H9 (cell line): ENCODE measurements around the gene PMP22. TPM values are rescaled to one million over a fixed set of nuclear protein-coding genes. Genes with fewer than 3 reads are reported as not detected.

Experiments used
- DNase-seq: peaks from one replicate; pipeline ENCODE4 v3.0.0-alpha.2; 2017
- H2AFZ ChIP-seq: one replicate; pipeline ENCODE4 v1.6.1; 2013; ENCODE audit warnings: mild to moderate bottlenecking, low read length, control low read depth, moderate library complexity
- H2AK5ac ChIP-seq: 2 replicates; pipeline ENCODE4 v1.6.1; 2013; ENCODE audit warnings: low read length, control low read depth, mixed read lengths; ENCODE audit not compliant: insufficient read length
- H2BK120ac ChIP-seq: one replicate; pipeline ENCODE4 v1.6.1; 2013; ENCODE audit warnings: low read depth, mild to moderate bottlenecking, low read length, control low read depth, inconsistent platforms; ENCODE audit not compliant: poor library complexity, severe bottlenecking
- H2BK12ac ChIP-seq: 2 replicates; pipeline ENCODE4 v1.6.1; 2013; ENCODE audit warnings: low read length, control low read depth, mixed read lengths, low read depth; ENCODE audit not compliant: insufficient read length
- H2BK15ac ChIP-seq: 2 replicates; pipeline ENCODE4 v1.6.1; 2013; ENCODE audit warnings: low read depth, low read length, control low read depth
- H2BK20ac ChIP-seq: one replicate; pipeline ENCODE4 v1.6.1; 2013; ENCODE audit warnings: low read depth, mild to moderate bottlenecking, low read length, control low read depth, inconsistent platforms; ENCODE audit not compliant: poor library complexity, severe bottlenecking
- H2BK5ac ChIP-seq: 2 replicates; pipeline ENCODE4 v1.6.1; 2013; ENCODE audit warnings: low read length, control low read depth, mixed read lengths; ENCODE audit not compliant: insufficient read length
- H3K14ac ChIP-seq: 2 replicates; pipeline ENCODE4 v1.6.1; 2013; ENCODE audit warnings: low read length, control low read depth; ENCODE audit not compliant: insufficient read depth
- H3K18ac ChIP-seq: 2 replicates; pipeline ENCODE4 v1.6.1; 2013; ENCODE audit warnings: low read depth, mild to moderate bottlenecking, mixed read lengths, low read length, control low read depth; ENCODE audit not compliant: insufficient read length
- H3K23ac ChIP-seq: 2 replicates; pipeline ENCODE4 v1.6.1; 2013; ENCODE audit warnings: low read length, control low read depth, mixed read lengths, low read depth; ENCODE audit not compliant: insufficient read length
- H3K23me2 ChIP-seq: 2 replicates; pipeline ENCODE4 v1.6.1; 2013; ENCODE audit warnings: low read depth, mild to moderate bottlenecking, mixed read lengths, low read length, control low read depth; ENCODE audit not compliant: insufficient read length, poor library complexity, severe bottlenecking
- H3K27ac ChIP-seq: 2 replicates; pipeline ENCODE4 v1.5.1; 2013; ENCODE audit warnings: low read length, control low read depth, mixed read lengths, low read depth; ENCODE audit not compliant: insufficient read length
- H3K27me3 ChIP-seq: 2 replicates; pipeline ENCODE4 v1.6.1; 2013; ENCODE audit warnings: low read length, control low read depth, inconsistent platforms; ENCODE audit not compliant: insufficient read depth
- H3K4ac ChIP-seq: 2 replicates; pipeline ENCODE4 v1.6.1; 2013; ENCODE audit warnings: low read depth, mild to moderate bottlenecking, control low read depth, inconsistent platforms, low read length, moderate library complexity
- H3K4me1 ChIP-seq: 2 replicates; pipeline ENCODE4 v1.6.1; 2013; ENCODE audit warnings: low read length, control low read depth, inconsistent platforms; ENCODE audit not compliant: insufficient read depth
- H3K4me2 ChIP-seq: 2 replicates; pipeline ENCODE4 v1.6.1; 2013; ENCODE audit warnings: low read length, control low read depth, mixed read lengths; ENCODE audit not compliant: insufficient read length, insufficient read depth
- H3K56ac ChIP-seq: 2 replicates; pipeline ENCODE4 v1.6.1; 2013; ENCODE audit warnings: low read depth, mild to moderate bottlenecking, mixed read lengths, low read length, control low read depth; ENCODE audit not compliant: insufficient read length
- H3K79me1 ChIP-seq: 2 replicates; pipeline ENCODE4 v1.6.1; 2013; ENCODE audit warnings: low read depth, mild to moderate bottlenecking, moderate library complexity, low read length, control low read depth, inconsistent platforms; ENCODE audit not compliant: insufficient read depth, poor library complexity, severe bottlenecking
- H3K79me2 ChIP-seq: 2 replicates; pipeline ENCODE4 v1.6.1; 2013; ENCODE audit warnings: low read length, control low read depth, inconsistent platforms; ENCODE audit not compliant: insufficient read depth
- H3K9ac ChIP-seq: 2 replicates; pipeline ENCODE4 v1.6.1; 2013; ENCODE audit warnings: low read length, control low read depth, mixed read lengths; ENCODE audit not compliant: insufficient read length; ENCODE audit errors: extremely low read depth
- H3K9me3 ChIP-seq: one replicate; pipeline ENCODE4 v1.6.1; 2013; ENCODE audit warnings: low read depth, low read length, inconsistent platforms; ENCODE audit not compliant: control insufficient read depth
- H3T11ph ChIP-seq: one replicate; pipeline ENCODE4 v1.6.1; 2013; ENCODE audit warnings: mild to moderate bottlenecking, low read length, control low read depth, inconsistent platforms
- H4K20me1 ChIP-seq: one replicate; pipeline ENCODE4 v1.6.1; 2013; ENCODE audit not compliant: control insufficient read depth, insufficient read length, insufficient read depth
- H4K5ac ChIP-seq: 2 replicates; pipeline ENCODE4 v1.6.1; 2013; ENCODE audit warnings: low read depth, mild to moderate bottlenecking, mixed read lengths, low read length, control low read depth; ENCODE audit not compliant: insufficient read length
- H4K8ac ChIP-seq: replicated peaks from 2 replicates; pipeline ENCODE4 v1.6.1; 2013; ENCODE audit warnings: low read length, control low read depth, mixed read lengths, low read depth; ENCODE audit not compliant: insufficient read length
- H4K91ac ChIP-seq: 2 replicates; pipeline ENCODE4 v1.6.1; 2013; ENCODE audit warnings: low read depth, mild to moderate bottlenecking, moderate library complexity, mixed read lengths, low read length, control low read depth; ENCODE audit not compliant: insufficient read length
- H3K27ac Mint-ChIP-seq, 3 experiments: 2 replicates in 2 of 3; 3 replicates in 1 of 3; pipeline ENCODE4 v1.8.0; 2020 to 2021; ENCODE audit warnings: mixed read lengths in 3 of 3, mild to moderate bottlenecking in 1 of 3, moderate library complexity in 1 of 3
- H3K27me3 Mint-ChIP-seq: 2 replicates; pipeline ENCODE4 v1.8.0; 2021; ENCODE audit warnings: low read depth, mild to moderate bottlenecking, moderate library complexity, mixed read lengths
- H3K36me3 Mint-ChIP-seq, 3 experiments: 2 replicates in 2 of 3; 3 replicates in 1 of 3; pipeline ENCODE4 v1.8.0; 2020 to 2021; ENCODE audit warnings: low read depth in 3 of 3, mixed read lengths in 3 of 3; ENCODE audit not compliant: insufficient read depth in 1 of 3
- H3K4me1 Mint-ChIP-seq, 2 experiments: 2 replicates each; pipeline ENCODE4 v1.8.0; 2020; ENCODE audit warnings: mixed read lengths in 2 of 2
- H3K4me3 Mint-ChIP-seq, 2 experiments: 2 replicates in 1 of 2; 3 replicates in 1 of 2; pipeline ENCODE4 v1.8.0; 2020 to 2021; ENCODE audit warnings: mild to moderate bottlenecking in 2 of 2, mixed read lengths in 2 of 2, moderate library complexity in 1 of 2
- H3K9me3 Mint-ChIP-seq, 2 experiments: 2 replicates in 1 of 2; 3 replicates in 1 of 2; pipeline ENCODE4 v1.8.0; 2020; ENCODE audit warnings: mild to moderate bottlenecking in 2 of 2, mixed read lengths in 2 of 2, moderate library complexity in 1 of 2
- WGBS: extraction: QIAGEN DNeasy Blood & Tissue Kit; methylation state at CpG from one replicate; pipeline ENCODE4 v1.1.7; 2013; ENCODE audit warnings: missing lambda C conversion rate, low lambda C conversion rate, mixed read lengths; ENCODE audit not compliant: insufficient read length; ENCODE audit errors: extremely low coverage; 5-methylcytosine and 5-hydroxymethylcytosine counted together
- total RNA-seq: library from RNA; stranded (reverse); gene quantifications from 2 replicates; pipeline ENCODE4 v1.2.1, GENCODE V29; 2021
- TF ChIP-seq, protein P1 (sequence below): fragments of 200-600 bp; sonication (generic); conservative IDR thresholded peaks from 3 replicates; pipeline ENCODE4 v1.8.0; 2021; ENCODE audit warnings: antibody characterized with exemption, mild to moderate bottlenecking

The PMP22 gene
- total RNA-seq, 1 experiment from 2014 or later = 1.5 TPM

GRCh38 chr17:15260376-15261257 is 4.5 kb downstream of the PMP22 start:
- H2BK120ac ChIP-seq = no peak overlapping the region
- H3K4me1 Mint-ChIP-seq = peaks cover 22 to 27% of the 10 kb centered on the region in 2 experiments
- no peak overlapping the region for H2BK12ac ChIP-seq
- H3K4me1 ChIP-seq = no peaks in the 10 kb centered on the region
- no CpG with 5 or more reads among the region's 67 CpGs for WGBS
- H3K4me2 ChIP-seq = peak overlapping the region; percentile 71
- H3K36me3 Mint-ChIP-seq = no peaks in the 10 kb centered on the region; a peak in 1 of 7 replicates
- H3K4me3 Mint-ChIP-seq = peak overlapping the region; percentile 82 to 90
- no peak overlapping the region for H2BK15ac ChIP-seq
- no peak overlapping the region for H3K56ac ChIP-seq
- H2BK5ac ChIP-seq = no peak overlapping the region
- H2AK5ac ChIP-seq = no peak overlapping the region
- H3K9me3 ChIP-seq = no peaks in the 10 kb centered on the region
- peak overlapping the region; percentile 54; the same call in 1 of the 2 replicates for H3K14ac ChIP-seq
- H3K27me3 Mint-ChIP-seq = peaks cover 99% of the 10 kb centered on the region
- H3K27ac ChIP-seq = no peak overlapping the region
- no peak overlapping the region for H4K8ac ChIP-seq
- H3K9me3 Mint-ChIP-seq = no peaks in the 10 kb centered on the region; a peak in 1 of 5 replicates
- H4K5ac ChIP-seq = no peak overlapping the region
- peaks cover 25% of the 10 kb centered on the region for H3K23me2 ChIP-seq
- H3K4ac ChIP-seq = no peak overlapping the region
- H3K23ac ChIP-seq = no peak overlapping the region
- peak overlapping the region; percentile 46 for H2AFZ ChIP-seq
- TF ChIP-seq, protein P1, sequence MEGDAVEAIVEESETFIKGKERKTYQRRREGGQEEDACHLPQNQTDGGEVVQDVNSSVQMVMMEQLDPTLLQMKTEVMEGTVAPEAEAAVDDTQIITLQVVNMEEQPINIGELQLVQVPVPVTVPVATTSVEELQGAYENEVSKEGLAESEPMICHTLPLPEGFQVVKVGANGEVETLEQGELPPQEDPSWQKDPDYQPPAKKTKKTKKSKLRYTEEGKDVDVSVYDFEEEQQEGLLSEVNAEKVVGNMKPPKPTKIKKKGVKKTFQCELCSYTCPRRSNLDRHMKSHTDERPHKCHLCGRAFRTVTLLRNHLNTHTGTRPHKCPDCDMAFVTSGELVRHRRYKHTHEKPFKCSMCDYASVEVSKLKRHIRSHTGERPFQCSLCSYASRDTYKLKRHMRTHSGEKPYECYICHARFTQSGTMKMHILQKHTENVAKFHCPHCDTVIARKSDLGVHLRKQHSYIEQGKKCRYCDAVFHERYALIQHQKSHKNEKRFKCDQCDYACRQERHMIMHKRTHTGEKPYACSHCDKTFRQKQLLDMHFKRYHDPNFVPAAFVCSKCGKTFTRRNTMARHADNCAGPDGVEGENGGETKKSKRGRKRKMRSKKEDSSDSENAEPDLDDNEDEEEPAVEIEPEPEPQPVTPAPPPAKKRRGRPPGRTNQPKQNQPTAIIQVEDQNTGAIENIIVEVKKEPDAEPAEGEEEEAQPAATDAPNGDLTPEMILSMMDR = peak; percentile 89
- no peak overlapping the region for H3T11ph ChIP-seq
- H3K79me1 ChIP-seq = no peaks in the 10 kb centered on the region
- no peak overlapping the region for H2BK20ac ChIP-seq
- no peak overlapping the region for H4K91ac ChIP-seq
- H4K20me1 ChIP-seq = no peaks in the 10 kb centered on the region
- peak; percentile 90 for DNase-seq
- no peaks in the 10 kb centered on the region for H3K79me2 ChIP-seq
- peak overlapping the region; percentile 34 for H3K9ac ChIP-seq
- 0 out of 7 replicates have a peak overlapping the region, but pooled peaks of 1 of the 3 experiments have one; percentile 48 for H3K27ac Mint-ChIP-seq
- H3K27me3 ChIP-seq = peaks cover 50% of the 10 kb centered on the region
- H3K18ac ChIP-seq = peak overlapping the region; percentile 32
